Glutamatergic neuron (in vitro differentiated cells): ENCODE measurements around the gene CT47B1. TPM values are rescaled to one million over a fixed set of nuclear protein-coding genes. Genes with fewer than 3 reads are reported as not detected.

Experiments
- DNase-seq: peaks from one replicate; pipeline ENCODE4 v3.0.0; 2022
- H3K27ac Mint-ChIP-seq: one replicate; pipeline ENCODE4 v1.8.0; 2020; ENCODE audit warnings: mild to moderate bottlenecking, mixed read lengths, inconsistent platforms; ENCODE audit not compliant: unreplicated experiment
- H3K27me3 Mint-ChIP-seq: one replicate; pipeline ENCODE4 v1.8.0; 2020; ENCODE audit warnings: mild to moderate bottlenecking, moderate library complexity, mixed read lengths, inconsistent platforms; ENCODE audit not compliant: unreplicated experiment
- H3K36me3 Mint-ChIP-seq: one replicate; pipeline ENCODE4 v1.8.0; 2020; ENCODE audit warnings: mild to moderate bottlenecking, mixed read lengths, inconsistent platforms; ENCODE audit not compliant: unreplicated experiment
- H3K4me1 Mint-ChIP-seq: one replicate; pipeline ENCODE4 v1.8.0; 2020; ENCODE audit warnings: mild to moderate bottlenecking, low read depth, mixed read lengths, inconsistent platforms; ENCODE audit not compliant: unreplicated experiment
- H3K4me3 Mint-ChIP-seq: one replicate; pipeline ENCODE4 v1.8.0; 2020; ENCODE audit warnings: mild to moderate bottlenecking, mixed read lengths, inconsistent platforms; ENCODE audit not compliant: unreplicated experiment
- H3K9me3 Mint-ChIP-seq: one replicate; pipeline ENCODE4 v1.8.0; 2020; ENCODE audit warnings: mild to moderate bottlenecking, moderate library complexity, mixed read lengths, inconsistent platforms; ENCODE audit not compliant: unreplicated experiment
- total RNA-seq: library from RNA; stranded (reverse); fragmentation: NEBNext Ultra II Directional; extraction: Animal tissue kit (Norgen Biotek cat#: 25700); gene quantifications from one replicate; pipeline ENCODE4 v1.2.1, GENCODE V29; 2021; ENCODE audit not compliant: unreplicated experiment
- TF ChIP-seq, protein P1 (sequence below): fragments of 200-600 bp; sonication (generic); IDR thresholded peaks from one replicate; pipeline ENCODE4 v1.5.0; 2021; ENCODE audit not compliant: partially characterized antibody, unreplicated experiment

Gene CT47B1
- total RNA-seq, 1 donor from 2014 or later: not detected

DNA sequence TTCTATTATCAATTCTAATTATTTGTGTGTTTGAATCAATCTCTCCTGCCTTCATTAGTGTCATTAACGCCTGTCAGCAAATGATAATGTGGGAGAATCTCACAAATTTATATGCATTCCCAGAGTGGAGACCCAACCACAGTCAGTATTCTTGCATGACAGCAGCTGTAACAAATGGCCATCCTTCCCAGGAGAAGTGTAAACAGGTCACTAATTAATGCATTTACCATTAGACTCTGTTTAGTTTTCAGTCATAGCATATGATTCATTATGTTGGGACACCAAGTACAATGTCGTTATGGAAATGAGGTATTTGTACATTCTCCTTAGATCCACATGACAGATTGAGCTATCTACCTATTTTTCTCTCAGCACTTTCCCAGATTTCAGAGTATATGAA is 50.5 kb downstream of the CT47B1 start:
- Mint-ChIP-seq H3K4me3 (no peak overlapping the region), H3K36me3 (no peaks in the 10 kb centered on the region), H3K27me3 (peaks cover 10% of the 10 kb centered on the region), H3K9me3 (peaks cover 5% of the 10 kb centered on the region), H3K27ac (no peak overlapping the region), H3K4me1 (no peaks in the 10 kb centered on the region)
- DNase-seq: no peak
- TF ChIP-seq, protein P1, sequence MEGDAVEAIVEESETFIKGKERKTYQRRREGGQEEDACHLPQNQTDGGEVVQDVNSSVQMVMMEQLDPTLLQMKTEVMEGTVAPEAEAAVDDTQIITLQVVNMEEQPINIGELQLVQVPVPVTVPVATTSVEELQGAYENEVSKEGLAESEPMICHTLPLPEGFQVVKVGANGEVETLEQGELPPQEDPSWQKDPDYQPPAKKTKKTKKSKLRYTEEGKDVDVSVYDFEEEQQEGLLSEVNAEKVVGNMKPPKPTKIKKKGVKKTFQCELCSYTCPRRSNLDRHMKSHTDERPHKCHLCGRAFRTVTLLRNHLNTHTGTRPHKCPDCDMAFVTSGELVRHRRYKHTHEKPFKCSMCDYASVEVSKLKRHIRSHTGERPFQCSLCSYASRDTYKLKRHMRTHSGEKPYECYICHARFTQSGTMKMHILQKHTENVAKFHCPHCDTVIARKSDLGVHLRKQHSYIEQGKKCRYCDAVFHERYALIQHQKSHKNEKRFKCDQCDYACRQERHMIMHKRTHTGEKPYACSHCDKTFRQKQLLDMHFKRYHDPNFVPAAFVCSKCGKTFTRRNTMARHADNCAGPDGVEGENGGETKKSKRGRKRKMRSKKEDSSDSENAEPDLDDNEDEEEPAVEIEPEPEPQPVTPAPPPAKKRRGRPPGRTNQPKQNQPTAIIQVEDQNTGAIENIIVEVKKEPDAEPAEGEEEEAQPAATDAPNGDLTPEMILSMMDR: no peak

DNA sequence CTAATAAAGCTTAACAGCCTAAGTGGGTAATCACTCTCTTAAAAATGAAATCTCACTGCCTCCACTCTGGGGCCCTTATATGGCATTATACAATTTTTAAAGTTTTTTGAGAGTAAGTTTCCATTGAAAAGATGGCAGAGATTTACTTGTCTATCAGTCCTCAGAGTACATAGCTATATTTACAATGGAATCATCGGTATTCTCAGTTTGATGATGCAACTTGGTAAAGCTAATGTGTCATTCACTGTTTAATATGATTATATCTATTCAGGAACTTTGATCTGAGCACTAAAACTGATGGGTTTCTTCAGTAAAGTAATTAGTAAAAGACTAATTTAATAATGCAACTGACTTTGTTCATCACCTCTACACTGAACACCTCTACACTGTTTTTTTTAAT is 51.6 kb downstream of the CT47B1 start:
- H3K36me3 Mint-ChIP-seq: no peaks in the 10 kb centered on the region
- peaks cover 5% of the 10 kb centered on the region for H3K9me3 Mint-ChIP-seq
- H3K4me3 Mint-ChIP-seq: no peak overlapping the region
- peaks cover 6% of the 10 kb centered on the region for H3K27me3 Mint-ChIP-seq
- H3K27ac Mint-ChIP-seq: no peak overlapping the region
- TF ChIP-seq, protein P1: no peak
- no peak for DNase-seq
- no peaks in the 10 kb centered on the region for H3K4me1 Mint-ChIP-seq

DNA sequence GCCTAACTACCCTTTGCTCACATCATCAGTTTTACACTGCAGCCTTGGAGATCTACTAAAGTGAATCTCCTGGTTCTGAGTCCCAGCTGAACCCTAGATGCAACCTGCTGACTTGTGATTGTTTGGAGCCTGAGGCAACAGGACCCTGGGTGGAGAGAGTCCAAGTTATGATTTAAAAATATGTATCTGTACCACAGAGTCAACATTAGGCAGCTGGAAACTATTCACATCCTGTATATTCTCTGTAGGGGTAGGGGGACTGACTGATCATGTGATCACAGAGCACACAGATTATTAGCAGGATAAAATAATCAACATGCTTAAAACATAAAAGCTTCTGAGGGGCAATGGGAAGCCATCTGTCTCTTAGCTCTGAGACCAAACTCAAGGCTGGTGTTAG is 52.1 kb downstream of the CT47B1 start:
- no peak overlapping the region for H3K4me3 Mint-ChIP-seq
- TF ChIP-seq, protein P1: no peak
- no peak overlapping the region for H3K27ac Mint-ChIP-seq
- no peak for DNase-seq
- H3K9me3 Mint-ChIP-seq: peaks cover 5% of the 10 kb centered on the region
- H3K27me3 Mint-ChIP-seq: peaks cover 6% of the 10 kb centered on the region
- no peaks in the 10 kb centered on the region for H3K36me3 Mint-ChIP-seq
- no peaks in the 10 kb centered on the region for H3K4me1 Mint-ChIP-seq

Other genes with a start within 250 kb of the CT47B1 start
- gene C1GALT1C1, start 245.8 kb downstream of the CT47B1 start, total RNA-seq: 10.2 TPM
- not detected for gene CT47A11, start 61.3 kb upstream of the CT47B1 start, total RNA-seq
- not detected for gene CT47A10, start 66.2 kb upstream of the CT47B1 start, total RNA-seq
- gene CT47A9, start 71.0 kb upstream of the CT47B1 start, total RNA-seq: not detected
- not detected for gene CT47A8, start 75.9 kb upstream of the CT47B1 start, total RNA-seq
- gene CT47A7, start 80.7 kb upstream of the CT47B1 start, total RNA-seq: not detected
- not detected for gene CT47A6, start 85.6 kb upstream of the CT47B1 start, total RNA-seq
- gene CT47A5, start 90.5 kb upstream of the CT47B1 start, total RNA-seq: not detected
- not detected for gene CT47A4, start 95.3 kb upstream of the CT47B1 start, total RNA-seq
- gene CT47A3, start 100.2 kb upstream of the CT47B1 start, total RNA-seq: not detected
- not detected for gene CT47A2, start 105.1 kb upstream of the CT47B1 start, total RNA-seq
- not detected for gene CT47A1, start 109.9 kb upstream of the CT47B1 start, total RNA-seq
- 0.27 TPM for gene GLUD2, start 171.7 kb upstream of the CT47B1 start, total RNA-seq